Keratinocyte (primary cell): Measurements from ENCODE around the gene SSNA1. TPM values are rescaled to one million over a fixed set of nuclear protein-coding genes. Genes with fewer than 3 reads are reported as not detected.

ENCODE experiments used
- DNase-seq: peaks from one replicate; pipeline ENCODE4 v3.0.0-alpha.2; 2011; ENCODE audit warnings: low read depth, missing footprints, low spot score
- FAIRE-seq: peaks from 2 replicates; lab custom pipeline; 2011; peaks lifted over from hg19 to GRCh38; lab: Jason Lieb, UNC
- H2AFZ ChIP-seq: 2 replicates; pipeline ENCODE4 v1.6.0; 2012; ENCODE audit warnings: low read length, control low read depth, inconsistent platforms; ENCODE audit not compliant: control insufficient read depth
- H3K27ac ChIP-seq: 2 replicates; pipeline ENCODE4 v1.5.1; 2011; ENCODE audit warnings: low read length; ENCODE audit not compliant: control insufficient read depth, insufficient read depth
- H3K27me3 ChIP-seq: 3 replicates; pipeline ENCODE4 v1.6.0; 2011; ENCODE audit warnings: low read length; ENCODE audit not compliant: control insufficient read depth, insufficient read depth; ENCODE audit errors: extremely low read depth
- H3K36me3 ChIP-seq, 2 experiments: 2 replicates in 1 of 2; 3 replicates in 1 of 2; pipeline ENCODE4 v1.5.1; 2011; ENCODE audit warnings: low read length in 2 of 2, mild to moderate bottlenecking in 1 of 2; ENCODE audit not compliant: control insufficient read depth in 2 of 2, insufficient read depth in 2 of 2; ENCODE audit errors: extremely low read depth in 1 of 2
- H3K4me1 ChIP-seq: 3 replicates; pipeline ENCODE4 v1.5.1; 2011; ENCODE audit warnings: low read length; ENCODE audit not compliant: control insufficient read depth, insufficient read depth; ENCODE audit errors: extremely low read depth
- H3K4me2 ChIP-seq: 3 replicates; pipeline ENCODE4 v1.6.0; 2011; ENCODE audit warnings: low read depth, low read length; ENCODE audit not compliant: control insufficient read depth, insufficient read depth; ENCODE audit errors: extremely low read depth
- H3K4me3 ChIP-seq, 3 experiments: fragments of 200-600 bp in 1 of 3; sonication (generic) in 1 of 3; 2 replicates in 2 of 3; 3 replicates in 1 of 3; pipeline ENCODE4 v1.5.1; 2011 to 2016; ENCODE audit warnings: low read length in 3 of 3, mild to moderate bottlenecking in 3 of 3, control low read depth in 2 of 3, inconsistent platforms in 1 of 3, low read depth in 1 of 3, mixed read lengths in 1 of 3, mixed run types in 1 of 3, moderate library complexity in 1 of 3; ENCODE audit not compliant: control insufficient read depth in 2 of 3, insufficient read depth in 2 of 3; ENCODE audit errors: extremely low read depth in 1 of 3
- H3K79me2 ChIP-seq: 2 replicates; pipeline ENCODE4 v1.6.0; 2012; ENCODE audit warnings: low read length; ENCODE audit not compliant: control insufficient read depth, insufficient read depth
- H3K9ac ChIP-seq: 3 replicates; pipeline ENCODE4 v1.6.0; 2011; ENCODE audit warnings: low read length; ENCODE audit not compliant: control insufficient read depth, insufficient read depth; ENCODE audit errors: extremely low read depth
- H3K9me1 ChIP-seq: 3 replicates; pipeline ENCODE4 v1.6.0; 2011; ENCODE audit warnings: low read length; ENCODE audit not compliant: control insufficient read depth, insufficient read depth; ENCODE audit errors: extremely low read depth
- H3K9me3 ChIP-seq: 2 replicates; pipeline ENCODE4 v1.5.1; 2012; ENCODE audit warnings: low read depth, low read length; ENCODE audit not compliant: control insufficient read depth
- H4K20me1 ChIP-seq: 3 replicates; pipeline ENCODE4 v1.6.0; 2011; ENCODE audit warnings: low read length; ENCODE audit not compliant: control insufficient read depth, insufficient read depth; ENCODE audit errors: extremely low read depth
- EZH2 ChIP-seq: IDR thresholded peaks from one replicate; pipeline ENCODE4 v1.6.1; 2012; ENCODE audit warnings: inconsistent platforms, mild to moderate bottlenecking, low read length, moderate library complexity
- dilution Hi-C: fragments of 300-500 bp; cut with MboI; formaldehyde crosslinking; loops from one replicate; pipeline ENCODE4 v1.7.0; 2020; ENCODE audit warnings: low sequenced_read_pairs; ENCODE audit not compliant: extremely low pct_ligation_motif_present
- polyA plus RNA-seq, 5 experiments: library from polyadenylated mRNA; depleted of rRNA in 3 of 5; stranded (reverse) in 3 of 5; stranded (forward) in 1 of 5; unstranded in 1 of 5; fragments of >200 nt; gene quantifications; 1 replicate in 1 of 5; 2 replicates in 3 of 5; 3 replicates in 1 of 5; pipeline versions ENCODE4 v1.2.1 to v1.2.3, GENCODE V29; 2011 to 2012; ENCODE audit warnings: missing spikeins in 2 of 5, low read depth in 1 of 5, low replicate concordance in 1 of 5
- TF ChIP-seq, protein P1 (sequence below), 3 experiments: IDR thresholded peaks in 1 of 3; conservative IDR thresholded peaks in 1 of 3; optimal IDR thresholded peaks in 1 of 3; 2 replicates in 2 of 3; 3 replicates in 1 of 3; pipeline versions ENCODE3 to v1.5.1; 2011; ENCODE audit warnings: low read length in 3 of 3, mild to moderate bottlenecking in 3 of 3, moderate library complexity in 2 of 3, control low read depth in 1 of 3, inconsistent platforms in 1 of 3; ENCODE audit not compliant: insufficient read depth in 2 of 3; ENCODE audit errors: extremely low read depth in 1 of 3

The SSNA1 gene
- polyA plus RNA-seq, 1 donor (not counting 4 experiments of a cell fraction or from before 2014, with no cell fraction given): 45.3 TPM

DNA sequence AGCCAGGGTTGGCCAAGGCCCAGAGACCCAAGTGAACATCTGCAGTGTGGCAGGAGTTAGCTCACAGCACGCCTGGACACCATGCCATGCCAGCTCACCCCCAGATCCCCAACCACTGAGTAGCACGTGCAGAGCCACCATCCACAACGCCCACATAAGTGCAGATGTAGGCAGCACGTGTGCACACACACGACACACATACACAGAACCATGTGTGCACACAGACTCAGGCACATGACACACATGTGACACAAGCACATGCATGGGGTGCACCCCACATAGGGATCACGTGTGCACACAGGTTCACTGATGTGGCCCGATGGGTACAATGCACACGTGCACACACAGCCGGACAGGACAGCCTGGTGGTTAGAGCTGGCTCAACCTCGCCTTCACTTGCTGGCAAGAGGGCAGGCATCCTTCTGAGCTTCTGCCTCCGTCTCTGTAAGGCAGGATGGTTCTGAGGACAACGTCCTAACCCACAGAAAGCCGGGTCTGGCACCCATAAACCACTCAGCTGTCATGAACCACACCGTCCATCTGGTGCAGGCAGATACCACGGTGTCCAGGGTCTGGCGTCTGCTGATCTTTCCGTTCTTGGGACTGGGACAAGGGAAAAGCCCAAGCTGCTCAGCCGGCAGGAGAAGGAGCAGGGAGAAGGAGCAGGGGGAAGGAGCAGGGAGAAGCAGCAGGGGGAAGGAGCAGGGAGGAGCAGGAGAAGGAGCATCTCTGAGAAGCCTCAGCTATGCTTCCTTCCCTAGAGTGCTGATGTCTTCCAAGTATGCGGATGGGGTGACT, 30.7 kb upstream of the SSNA1 start:
- DNase-seq (no peak), FAIRE-seq (no peak)
- H3K36me3 ChIP-seq: no peaks in the 10 kb centered on the region
- H3K9ac ChIP-seq: no peak overlapping the region
- no peaks in the 10 kb centered on the region for H3K79me2 ChIP-seq
- H4K20me1 ChIP-seq: no peaks in the 10 kb centered on the region
- no peak overlapping the region for H3K4me2 ChIP-seq
- H2AFZ ChIP-seq: no peak overlapping the region
- H3K4me3 ChIP-seq: no peak overlapping the region
- H3K27ac ChIP-seq: no peak overlapping the region
- no peaks in the 10 kb centered on the region for H3K9me3 ChIP-seq
- TF ChIP-seq, protein P1, sequence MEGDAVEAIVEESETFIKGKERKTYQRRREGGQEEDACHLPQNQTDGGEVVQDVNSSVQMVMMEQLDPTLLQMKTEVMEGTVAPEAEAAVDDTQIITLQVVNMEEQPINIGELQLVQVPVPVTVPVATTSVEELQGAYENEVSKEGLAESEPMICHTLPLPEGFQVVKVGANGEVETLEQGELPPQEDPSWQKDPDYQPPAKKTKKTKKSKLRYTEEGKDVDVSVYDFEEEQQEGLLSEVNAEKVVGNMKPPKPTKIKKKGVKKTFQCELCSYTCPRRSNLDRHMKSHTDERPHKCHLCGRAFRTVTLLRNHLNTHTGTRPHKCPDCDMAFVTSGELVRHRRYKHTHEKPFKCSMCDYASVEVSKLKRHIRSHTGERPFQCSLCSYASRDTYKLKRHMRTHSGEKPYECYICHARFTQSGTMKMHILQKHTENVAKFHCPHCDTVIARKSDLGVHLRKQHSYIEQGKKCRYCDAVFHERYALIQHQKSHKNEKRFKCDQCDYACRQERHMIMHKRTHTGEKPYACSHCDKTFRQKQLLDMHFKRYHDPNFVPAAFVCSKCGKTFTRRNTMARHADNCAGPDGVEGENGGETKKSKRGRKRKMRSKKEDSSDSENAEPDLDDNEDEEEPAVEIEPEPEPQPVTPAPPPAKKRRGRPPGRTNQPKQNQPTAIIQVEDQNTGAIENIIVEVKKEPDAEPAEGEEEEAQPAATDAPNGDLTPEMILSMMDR (optimal IDR thresholded peaks at IDR 0.05 in 1 of 3, IDR thresholded peaks at IDR 0.05 in 1 of 3, conservative IDR thresholded peaks at IDR 0.05 in 1 of 3; ENCODE audit: extremely low read depth in 1 of 3, insufficient read depth in 2 of 3, low read length in 3 of 3): no peak
- no peak for TF ChIP-seq EZH2
- dilution Hi-C loops: no loop called here
- peaks cover 4% of the 10 kb centered on the region for H3K4me1 ChIP-seq
- peaks cover 61% of the 10 kb centered on the region for H3K27me3 ChIP-seq
- no peaks in the 10 kb centered on the region for H3K9me1 ChIP-seq

DNA sequence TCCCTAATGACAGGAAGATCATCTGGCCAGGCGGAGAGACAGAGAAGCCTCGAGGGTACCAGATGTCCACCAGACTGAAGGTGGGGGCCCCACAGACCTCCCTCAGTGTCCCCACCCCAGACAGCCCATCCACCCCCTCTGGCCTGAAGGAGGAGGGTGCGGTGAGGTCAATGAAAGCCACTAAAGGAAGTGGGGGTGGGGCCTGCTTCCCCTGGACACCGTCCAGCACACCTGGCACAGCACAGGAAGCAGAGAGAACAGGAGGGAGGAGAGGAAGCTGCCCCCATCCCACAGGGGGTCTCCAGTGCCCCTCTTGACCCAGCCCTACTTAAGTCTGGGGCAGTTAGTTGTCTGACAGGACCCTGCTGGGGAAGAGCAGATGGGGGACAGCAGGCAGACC, 29.9 kb upstream of the SSNA1 start:
- no peak for DNase-seq
- no peak overlapping the region for H2AFZ ChIP-seq
- no peak overlapping the region for H3K4me2 ChIP-seq
- peaks cover 61% of the 10 kb centered on the region for H3K27me3 ChIP-seq
- H3K79me2 ChIP-seq: no peaks in the 10 kb centered on the region
- peaks cover 4% of the 10 kb centered on the region for H3K4me1 ChIP-seq
- no peak overlapping the region for H3K27ac ChIP-seq
- no peak for FAIRE-seq
- TF ChIP-seq, protein P1 (optimal IDR thresholded peaks at IDR 0.05 in 1 of 3, IDR thresholded peaks at IDR 0.05 in 1 of 3, conservative IDR thresholded peaks at IDR 0.05 in 1 of 3; ENCODE audit: extremely low read depth in 1 of 3, insufficient read depth in 2 of 3, low read length in 3 of 3): no peak
- no peak for TF ChIP-seq EZH2
- no peak overlapping the region for H3K9ac ChIP-seq
- H3K9me3 ChIP-seq: no peaks in the 10 kb centered on the region
- no peaks in the 10 kb centered on the region for H3K9me1 ChIP-seq
- no peaks in the 10 kb centered on the region for H3K36me3 ChIP-seq
- dilution Hi-C loops: no loop called here
- H4K20me1 ChIP-seq: no peaks in the 10 kb centered on the region
- no peak overlapping the region for H3K4me3 ChIP-seq
